Kidney tubule cell (primary cell): Measurements from ENCODE around the gene KNG1.
A peak's percentile ranks its signal among the peaks of the same experiment; 100 is the strongest.

Experiments used
- DNase-seq: peaks from one replicate; pipeline ENCODE4 v3.0.0-alpha.2; 2018; ENCODE audit warnings: low spot score

KNG1 gene

GRCh38 chr3:186772701-186773417, 55.7 kb downstream of the KNG1 start:
- DNase-seq, result peak; percentile 63

GRCh38 chr3:186775999-186776398, 58.8 kb downstream of the KNG1 start:
- no peak for DNase-seq

GRCh38 chr3:186779204-186779603, 62.0 kb downstream of the KNG1 start:
- DNase-seq, result no peak

- DNase-seq, result no peak
These were observed 65.4 kb downstream of the KNG1 start for GRCh38 chr3:186782542-186783057.

GRCh38 chr3:186783058-186783730, 66.0 kb downstream of the KNG1 start, which contains the start of gene EIF4A2:
Gene EIF4A2 (plus strand): TSS chr3:186783577. CDS start chr3:186783611, 34 bp downstream.
- peak; percentile 94 for DNase-seq

GRCh38 chr3:186783731-186784515, 66.8 kb downstream of the KNG1 start:
- peak; percentile 75 for DNase-seq

- DNase-seq, result peak; percentile 8
These were observed 67.8 kb downstream of the KNG1 start for GRCh38 chr3:186784820-186785494.

- DNase-seq, result no peak
These were observed 68.4 kb downstream of the KNG1 start for GRCh38 chr3:186785495-186786018.

GRCh38 chr3:186786922-186787321, 69.8 kb downstream of the KNG1 start:
- DNase-seq, result peak; percentile 11

- DNase-seq, result peak; percentile 8
These were observed 70.7 kb downstream of the KNG1 start for GRCh38 chr3:186787642-186788481.

GRCh38 chr3:186788482-186789370, 71.6 kb downstream of the KNG1 start:
- DNase-seq, result peak; percentile 15

GRCh38 chr3:186789554-186790260, 72.5 kb downstream of the KNG1 start:
- no peak for DNase-seq

GRCh38 chr3:186790261-186790981, 73.3 kb downstream of the KNG1 start:
- DNase-seq, result peak; percentile 60
